AG04450 (cell line): ENCODE measurements around the gene SLA2. TPM values are rescaled to one million over a fixed set of nuclear protein-coding genes. Genes with fewer than 3 reads are reported as not detected.
A peak's percentile ranks its signal among the peaks of the same experiment; 100 is the strongest.

Experiments
- CTCF ChIA-PET: fragments of 300-600, 350-600 bp; formaldehyde crosslinking; extraction: SDS; loops from one replicate; lab custom pipeline; 2022; ENCODE audit warnings: antibody characterized with exemption, inconsistent platforms; lab: Charles Lee
- POLR2A ChIA-PET: fragments of 350-600 bp; formaldehyde crosslinking; extraction: SDS; loops from one replicate; lab custom pipeline; 2021; ENCODE audit warnings: antibody characterized with exemption, inconsistent platforms; lab: Yijun Ruan, JAX
- DNase-seq: peaks from one replicate; pipeline ENCODE4 v3.0.0-alpha.2; 2011; ENCODE audit warnings: low read depth, low spot score
- H3K27ac ChIP-seq: one replicate; pipeline ENCODE4 v1.5.1; 2012; ENCODE audit warnings: low read depth, low read length, control low read depth
- H3K27me3 ChIP-seq: one replicate; pipeline ENCODE4 v1.6.0; 2012; ENCODE audit warnings: low read length; ENCODE audit not compliant: control insufficient read depth, insufficient read depth
- H3K4me3 ChIP-seq: 2 replicates; pipeline ENCODE4 v1.5.1; 2011; ENCODE audit warnings: mild to moderate bottlenecking, low read depth, low read length, control low read depth
- H3K9me3 ChIP-seq: 2 replicates; pipeline ENCODE4 v1.5.1; 2012; ENCODE audit warnings: low read length; ENCODE audit not compliant: control insufficient read depth, insufficient read depth
- CTCF ChIP-seq: IDR thresholded peaks from 2 replicates; pipeline ENCODE4 v1.5.1; 2011; ENCODE audit warnings: low read depth, low read length, control low read depth, inconsistent platforms
- polyA plus RNA-seq: library from polyadenylated mRNA; depleted of rRNA; stranded (reverse); fragments of >200 nt; gene quantifications from 2 replicates; pipeline ENCODE4 v1.2.3, GENCODE V29; 2011

The SLA2 gene
- polyA plus RNA-seq, 1 experiment = not detected

DNA sequence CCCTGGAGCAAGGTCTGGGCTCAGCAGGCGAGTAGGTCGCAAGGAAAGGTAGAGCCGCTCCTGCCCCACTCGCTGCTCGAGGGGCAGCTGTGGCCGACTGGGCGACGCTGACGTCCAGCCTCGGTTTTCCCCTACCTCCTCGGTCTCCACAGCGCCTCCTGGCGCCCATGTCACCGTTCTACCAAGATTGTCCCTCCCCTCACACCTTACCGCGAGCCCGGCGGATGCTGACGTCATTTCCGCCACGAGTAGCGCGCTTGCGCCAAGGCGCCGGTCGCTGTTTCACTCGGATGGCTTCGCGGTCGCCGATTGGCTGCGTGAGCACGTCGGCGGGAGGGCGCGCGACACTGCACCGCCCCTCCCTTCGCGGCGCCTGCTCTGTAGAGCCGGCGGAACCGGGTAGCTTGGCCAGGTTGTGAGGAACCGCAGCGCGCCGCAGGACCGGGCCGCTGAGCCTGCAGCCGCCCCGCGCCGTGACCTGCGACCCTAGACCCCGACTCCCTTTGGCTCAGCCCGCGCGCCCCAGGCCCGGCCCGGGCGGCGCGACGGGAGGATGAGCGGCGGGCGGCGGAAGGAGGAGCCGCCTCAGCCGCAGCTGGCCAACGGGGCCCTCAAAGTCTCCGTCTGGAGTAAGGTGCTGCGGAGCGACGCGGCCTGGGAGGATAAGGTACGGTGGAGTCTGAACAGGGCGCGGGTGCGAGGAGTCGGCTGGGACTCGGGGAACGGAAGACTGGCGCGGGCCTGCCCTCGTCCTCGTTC is 40.4 kb downstream of the SLA2 start, which contains the start of gene RAB5IF:
TSS of gene RAB5IF (plus strand) at position 381 of the 759 bp plus-strand sequence. CDS start at position 554, 173 bp downstream.
- Histone ChIP-seq H3K27ac (peak within 1 kb of the TSS; percentile 32), H3K9me3 (peaks cover 4% of the 10 kb centered on the region; the same call in 1 of the 2 replicates), H3K4me3 (peak within 1 kb of the TSS; percentile 99), H3K27me3 (peaks cover 2% of the 10 kb centered on the region)
- CTCF ChIA-PET = interaction anchor here (0.6 to 2.7 kb wide), 29 partner anchors 9 to 871 kb away, joined by 3 to 27 read pairs (median 4); no protein-coding TSS in a partner anchor
- TF ChIP-seq CTCF = peak; percentile 87
- POLR2A ChIA-PET = interaction anchor here (0.6 to 1.6 kb wide), 11 partner anchors 9 to 149 kb away, joined by 3 to 10 read pairs (median 4); no protein-coding TSS in a partner anchor
- peak; percentile 98 for DNase-seq

- peak overlapping the region; percentile 32 for H3K27ac ChIP-seq
- CTCF ChIA-PET = interaction anchor here (1.0 to 2.7 kb wide), 14 partner anchors 10 to 402 kb away, joined by 3 to 27 read pairs (median 6); no protein-coding TSS in a partner anchor
- DNase-seq = no peak
- H3K4me3 ChIP-seq = peak overlapping the region; percentile 37
- H3K27me3 ChIP-seq = peaks cover 2% of the 10 kb centered on the region
- POLR2A ChIA-PET = interaction anchor here (0.7 to 1.6 kb wide), 7 partner anchors 9 to 150 kb away, joined by 3 to 10 read pairs (median 4); no protein-coding TSS in a partner anchor
- no peak for TF ChIP-seq CTCF
- H3K9me3 ChIP-seq = peaks cover 4% of the 10 kb centered on the region; the same call in 1 of the 2 replicates
Measured at GRCh38 chr20:36604952-36605398, 41.0 kb downstream of the SLA2 start.

- peaks cover 2% of the 10 kb centered on the region for H3K27me3 ChIP-seq
- peaks cover 4% of the 10 kb centered on the region; the same call in 1 of the 2 replicates for H3K9me3 ChIP-seq
- no peak for TF ChIP-seq CTCF
- no peak overlapping the region for H3K27ac ChIP-seq
- POLR2A ChIA-PET = interaction anchor here (0.6 kb wide), 1 partner anchor 211 kb away, joined by 3 read pairs; no protein-coding TSS in a partner anchor
- CTCF ChIA-PET = no interaction called here
- no peak overlapping the region for H3K4me3 ChIP-seq
- DNase-seq = no peak
Measured at GRCh38 chr20:36601540-36601939, 44.5 kb downstream of the SLA2 start.

- no peak overlapping the region for H3K4me3 ChIP-seq
- CTCF ChIA-PET = interaction anchor here (0.9 kb wide), 1 partner anchor 8 kb away, joined by 5 read pairs; no protein-coding TSS in a partner anchor
- DNase-seq = no peak
- H3K9me3 ChIP-seq = no peaks in the 10 kb centered on the region
- H3K27ac ChIP-seq = no peak overlapping the region
- POLR2A ChIA-PET = interaction anchor here (0.6 to 0.7 kb wide), 2 partner anchors 44 to 57 kb away, joined by 3 to 5 read pairs; no protein-coding TSS in a partner anchor
- H3K27me3 ChIP-seq = peaks cover 2% of the 10 kb centered on the region
- no peak for TF ChIP-seq CTCF
Measured at GRCh38 chr20:36599912-36600345, 46.1 kb downstream of the SLA2 start.
